Sigmoid colon (tissue), 7 donors: ENCODE measurements around the gene HTD2. TPM values are rescaled to one million over a fixed set of nuclear protein-coding genes. Genes with fewer than 3 reads are reported as not detected.

Experiments used
- DNase-seq: peaks from one replicate; pipeline ENCODE4 v3.0.0-alpha.2; 2019
- H3K27ac ChIP-seq, 4 donors: fragments of 200-600 bp; sonication (generic); one replicate each; pipeline ENCODE4 v1.5.1; 2016 to 2019; ENCODE audit warnings: mild to moderate bottlenecking in 1 of 4
- H3K27me3 ChIP-seq, 3 donors: fragments of 200-600 bp; sonication (generic); one replicate each; pipeline ENCODE4 v1.5.1; 2019; ENCODE audit warnings: mild to moderate bottlenecking in 1 of 3
- H3K36me3 ChIP-seq, 4 donors: fragments of 200-600 bp; sonication (generic); one replicate each; pipeline ENCODE4 v1.5.1; 2016 to 2019
- H3K4me1 ChIP-seq, 4 donors: fragments of 200-600 bp; sonication (generic); one replicate each; pipeline ENCODE4 v1.5.1; 2017 to 2019
- H3K4me3 ChIP-seq, 4 donors: fragments of 200-600 bp; sonication (generic); one replicate each; pipeline ENCODE4 v1.5.1; 2017 to 2019; ENCODE audit warnings: mild to moderate bottlenecking in 2 of 4, moderate library complexity in 1 of 4
- H3K9me3 ChIP-seq, 4 donors: fragments of 200-600 bp in 3 of 4; sonication (generic) in 3 of 4; one replicate each; pipeline versions ENCODE4 v1.5.1 to v1.6.1; 2013 to 2019
- CTCF ChIP-seq, 4 experiments: fragments of 450-650 bp in 3 of 4; fragments of 200-600 bp in 1 of 4; IDR thresholded peaks; one replicate each; pipeline ENCODE4 v1.5.1; 2016 to 2019; ENCODE audit warnings: antibody characterized with exemption in 4 of 4, mild to moderate bottlenecking in 3 of 4, moderate library complexity in 2 of 4
- EP300 ChIP-seq, 4 donors: sonication (generic); formaldehyde crosslinking; IDR thresholded peaks; one replicate each; pipeline ENCODE4 v1.6.1; 2017; ENCODE audit warnings: antibody characterized with exemption in 4 of 4
- POLR2A ChIP-seq, 2 donors: fragments of 450-650 bp; IDR thresholded peaks; one replicate each; pipeline ENCODE4 v1.6.1; 2016; ENCODE audit warnings: antibody characterized with exemption in 2 of 2, mild to moderate bottlenecking in 2 of 2, moderate library complexity in 2 of 2
- POLR2AphosphoS5 ChIP-seq, 4 donors: sonication (generic); formaldehyde crosslinking; IDR thresholded peaks; one replicate each; pipeline ENCODE4 v1.6.1; 2017; ENCODE audit warnings: antibody characterized with exemption in 4 of 4
- WGBS, 2 donors: extraction: QIAGEN DNeasy Blood & Tissue Kit; methylation state at CpG; one replicate each; pipeline ENCODE4 v1.1.7; 2013; 5-methylcytosine and 5-hydroxymethylcytosine counted together
- intact Hi-C: fragments of 100-400 bp; cut with DNase I; formaldehyde crosslinking; loops from one replicate; pipeline ENCODE4 v1.15.1; 2023
- polyA plus RNA-seq, 3 donors: library from polyadenylated mRNA; stranded (reverse); fragments of 200-250 nt; gene quantifications; one replicate each; pipeline ENCODE4 v1.2.3, GENCODE V29; 2013
- total RNA-seq, 4 donors: library from RNA; depleted of rRNA; stranded (reverse); fragments of >200 nt; gene quantifications; one replicate each; pipeline ENCODE4 v1.1.0, GENCODE V29; 2016
- donor health status: healthy with polysubstance abuse.
- donor health status: Bipolar disorder and iron deficiency.
- donor health status: healthy.

HTD2 gene
- total and polyA plus RNA-seq, 7 donors: 6.9 to 20.8 (median 11.8) TPM

DNA sequence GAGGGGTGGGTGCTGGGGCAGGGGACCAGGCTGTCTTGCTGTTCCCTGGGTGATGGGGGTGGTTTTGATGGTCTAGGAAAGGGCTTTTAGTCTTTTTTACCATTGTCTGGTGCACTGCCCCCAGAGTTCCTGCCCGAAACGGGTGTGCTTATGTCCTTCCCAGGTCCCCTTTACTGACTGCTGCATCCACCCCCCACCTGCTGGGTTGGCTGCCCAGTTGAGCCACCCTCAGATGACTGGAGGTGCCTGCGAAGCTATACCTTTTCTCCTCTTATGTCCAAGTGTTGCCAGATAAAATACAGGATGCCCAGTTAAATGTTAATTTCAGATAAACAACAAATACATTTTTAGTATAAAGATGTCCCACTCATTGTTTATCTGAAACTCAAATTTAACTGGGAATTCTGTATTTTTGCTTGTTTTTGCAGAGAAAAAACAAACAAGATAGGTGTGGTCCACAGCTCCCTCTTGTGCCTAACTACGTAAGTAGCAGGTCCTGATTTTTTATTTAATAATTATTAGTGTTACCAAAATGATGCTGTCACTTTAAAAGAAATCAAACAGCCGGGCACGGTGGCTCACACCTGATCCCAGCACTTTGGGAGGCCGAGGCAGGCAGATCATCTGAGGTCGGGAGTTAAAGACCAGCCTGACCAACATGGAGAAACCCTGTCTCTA, 6.3 kb upstream of the HTD2 start:
- no peak for DNase-seq
- intact Hi-C loops: loop anchor here (1.0 kb wide), 1 partner anchor 62 kb away; no protein-coding TSS in a partner anchor
- 13 to 20% methylated on average over 8 of the region's 8 CpGs for WGBS, 2 donors
- H3K36me3 ChIP-seq: no peaks in the 10 kb centered on the region
- no peaks in the 10 kb centered on the region for H3K27me3 ChIP-seq
- no peak overlapping the region for H3K4me3 ChIP-seq
- H3K27ac ChIP-seq: no peak overlapping the region
- peaks cover 0 to 3% (median 1%) of the 10 kb centered on the region in 4 donors for H3K4me1 ChIP-seq
- TF ChIP-seq CTCF (IDR thresholded peaks at IDR 0.05): peak; percentile 26 to 57 (median 44)
- TF ChIP-seq POLR2A (IDR thresholded peaks at IDR 0.05): no peak
- H3K9me3 ChIP-seq: no peaks in the 10 kb centered on the region

DNA sequence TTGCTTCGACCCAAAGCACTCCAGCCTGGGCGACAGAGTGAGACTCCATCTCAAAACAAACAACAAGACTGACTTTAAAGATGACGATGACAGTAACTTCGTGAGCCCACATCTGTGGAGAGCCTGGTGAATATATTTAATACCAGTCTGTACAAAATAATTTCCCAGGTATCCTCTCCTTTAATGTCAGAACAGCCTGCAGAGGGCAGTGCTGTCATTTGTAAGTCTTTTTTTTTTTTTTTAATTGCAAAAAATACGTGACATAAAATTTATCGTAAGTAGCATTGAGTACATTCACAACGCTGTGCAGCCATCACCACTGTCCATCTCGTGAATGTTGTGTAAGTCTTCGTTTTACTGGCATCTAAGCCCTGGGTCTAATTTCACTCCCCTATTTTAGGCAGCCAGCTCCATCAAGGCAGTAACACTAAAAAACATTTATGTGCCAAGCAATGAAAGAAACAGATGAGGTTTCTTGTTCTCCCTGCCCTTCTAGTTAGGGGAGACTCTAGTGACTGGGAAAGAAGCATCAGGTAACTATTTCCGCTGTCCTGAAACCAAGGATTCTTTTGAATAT, 1.4 kb downstream of the HTD2 start:
- 14 to 38% methylated on average over 10 of the region's 10 CpGs for WGBS, 2 donors
- Histone ChIP-seq H3K9me3 (no peaks in the 10 kb centered on the region), H3K27me3 (no peaks in the 10 kb centered on the region), H3K27ac (peak overlapping the region; percentile 89 to 98 (median 96)), H3K36me3 (peaks cover 8 to 25% (median 19%) of the 10 kb centered on the region in 4 donors), H3K4me1 (peaks cover 0 to 32% (median 30%) of the 10 kb centered on the region in 4 donors), H3K4me3 (peak overlapping the region; percentile 65 to 96 (median 77))
- intact Hi-C loops: loop anchor here (2.0 to 5.0 kb wide), 3 partner anchors 71 to 300 kb away; partner anchors contain the start of genes ABHD6 and FLNB
- no peak for DNase-seq
- TF ChIP-seq CTCF (IDR thresholded peaks at IDR 0.05): peak; percentile 6 to 33 (median 18)
- TF ChIP-seq POLR2A (IDR thresholded peaks at IDR 0.05): no peak
- no peak for TF ChIP-seq EP300 (IDR thresholded peaks at IDR 0.05)

GRCh38 chr3:58308728-58309127, 2.4 kb downstream of the HTD2 start:
- H3K4me1 ChIP-seq: peaks cover 0 to 32% (median 30%) of the 10 kb centered on the region in 4 donors
- H3K27ac ChIP-seq: peak overlapping the region; percentile 89 to 98 (median 96)
- 25 to 40% methylated on average over 1 of the region's 1 CpG for WGBS, 2 donors
- DNase-seq: peak; percentile 68
- H3K27me3 ChIP-seq: no peaks in the 10 kb centered on the region
- TF ChIP-seq POLR2AphosphoS5 (IDR thresholded peaks at IDR 0.05): no peak
- no peak for TF ChIP-seq POLR2A (IDR thresholded peaks at IDR 0.05)
- no peak for TF ChIP-seq CTCF (IDR thresholded peaks at IDR 0.05)
- TF ChIP-seq EP300 (IDR thresholded peaks at IDR 0.05): no peak
- intact Hi-C loops: loop anchor here (5.0 kb wide), 2 partner anchors 224 to 301 kb away; partner anchors contain the start of gene FLNB
- peak overlapping the region in 1 of 4 donors; percentile 89 for H3K4me3 ChIP-seq
- H3K9me3 ChIP-seq: no peaks in the 10 kb centered on the region
- H3K36me3 ChIP-seq: peaks cover 13 to 35% (median 24%) of the 10 kb centered on the region in 4 donors

- no peak for DNase-seq
- Histone ChIP-seq H3K27ac (no peak overlapping the region), H3K9me3 (no peaks in the 10 kb centered on the region), H3K4me3 (no peak overlapping the region), H3K4me1 (peaks cover 0 to 5% (median 0%) of the 10 kb centered on the region in 4 donors), H3K27me3 (no peaks in the 10 kb centered on the region), H3K36me3 (peaks cover 18 to 73% (median 43%) of the 10 kb centered on the region in 4 donors)
- TF ChIP-seq POLR2A (IDR thresholded peaks at IDR 0.05): no peak
- TF ChIP-seq POLR2AphosphoS5 (IDR thresholded peaks at IDR 0.05): no peak
- TF ChIP-seq EP300 (IDR thresholded peaks at IDR 0.05): no peak
- no peak for TF ChIP-seq CTCF (IDR thresholded peaks at IDR 0.05)
- intact Hi-C loops: no loop called here
- 82 to 88% methylated on average over 2 of the region's 2 CpGs for WGBS, 2 donors
Measured at GRCh38 chr3:58317811-58318210, 11.5 kb downstream of the HTD2 start.
